SH-SY5Y (cell line): ENCODE data around the gene STK24.

ENCODE experiments used
- GATA2 ChIP-seq: IDR thresholded peaks from 2 replicates; pipeline ENCODE4 v1.6.1; 2011; ENCODE audit warnings: mild to moderate bottlenecking, low read depth, low read length
- GATA3 ChIP-seq: IDR thresholded peaks from 2 replicates; pipeline ENCODE4 v1.6.1; 2011; ENCODE audit warnings: low read depth, mild to moderate bottlenecking, low read length, moderate library complexity

GRCh38 chr13:98441056-98441676, 135.7 kb downstream of the STK24 start:
- no peak for TF ChIP-seq GATA2
- TF ChIP-seq GATA3, result no peak
